Fibroblast of lung (primary cell): ENCODE data around the gene CUL1. TPM values are rescaled to one million over a fixed set of nuclear protein-coding genes. Genes with fewer than 3 reads are reported as not detected.

ENCODE experiments used
- DNase-seq, 2 donors: peaks; one replicate each; pipeline versions ENCODE4 v3.0.0 to v3.0.0-alpha.2; 2010; ENCODE audit warnings: low read depth in 2 of 2
- H2AFZ ChIP-seq: 2 replicates; pipeline ENCODE4 v1.5.1; 2012; ENCODE audit warnings: low read length, control low read depth, inconsistent platforms
- H3K27ac ChIP-seq: 2 replicates; pipeline ENCODE4 v1.5.1; 2011; ENCODE audit warnings: low read length, control low read depth; ENCODE audit not compliant: insufficient read depth
- H3K27me3 ChIP-seq: 2 replicates; pipeline ENCODE4 v1.5.1; 2011; ENCODE audit warnings: mild to moderate bottlenecking, low read length; ENCODE audit not compliant: control insufficient read depth, insufficient read depth
- H3K36me3 ChIP-seq: 2 replicates; pipeline ENCODE4 v1.5.1; 2011; ENCODE audit warnings: low read length; ENCODE audit not compliant: control insufficient read depth, insufficient read depth
- H3K4me1 ChIP-seq: 2 replicates; pipeline ENCODE4 v1.5.1; 2011; ENCODE audit warnings: low read length; ENCODE audit not compliant: control insufficient read depth, insufficient read depth; ENCODE audit errors: extremely low read depth
- H3K4me2 ChIP-seq: 2 replicates; pipeline ENCODE4 v1.5.1; 2011; ENCODE audit warnings: low read length, control low read depth; ENCODE audit not compliant: insufficient read depth; ENCODE audit errors: extremely low read depth
- H3K4me3 ChIP-seq, 4 experiments: fragments of 200-600 bp in 1 of 4; sonication (generic) in 1 of 4; replicated peaks in 1 of 4; 2 replicates each; pipeline ENCODE4 v1.5.1; 2011 to 2016; ENCODE audit warnings: low read length in 4 of 4, low read depth in 3 of 4, mild to moderate bottlenecking in 3 of 4, control low read depth in 2 of 4, inconsistent platforms in 1 of 4, mixed read lengths in 1 of 4; ENCODE audit not compliant: insufficient read depth in 1 of 4; ENCODE audit errors: control extremely low read depth in 1 of 4
- H3K79me2 ChIP-seq: 2 replicates; pipeline ENCODE4 v1.5.1; 2012; ENCODE audit warnings: mild to moderate bottlenecking, low read length, inconsistent platforms; ENCODE audit not compliant: control insufficient read depth, insufficient read depth
- H3K9ac ChIP-seq: 2 replicates; pipeline ENCODE4 v1.5.1; 2011; ENCODE audit warnings: mild to moderate bottlenecking, low read length, control low read depth; ENCODE audit not compliant: insufficient read depth
- H3K9me3 ChIP-seq: 2 replicates; pipeline ENCODE4 v1.5.1; 2012; ENCODE audit warnings: low read depth, low read length; ENCODE audit not compliant: control insufficient read depth, insufficient read depth
- H4K20me1 ChIP-seq: 2 replicates; pipeline ENCODE4 v1.5.1; 2011; ENCODE audit warnings: low read length; ENCODE audit not compliant: control insufficient read depth, insufficient read depth; ENCODE audit errors: extremely low read depth
- CTCF ChIP-seq, 2 donors: IDR thresholded peaks in 1 of 2; conservative IDR thresholded peaks in 1 of 2; 1 replicate in 1 of 2; 2 replicates in 1 of 2; pipeline ENCODE4 v1.5.1; 2011 to 2012; ENCODE audit warnings: low read length in 2 of 2, control low read depth in 1 of 2, inconsistent platforms in 1 of 2, low read depth in 1 of 2, mild to moderate bottlenecking in 1 of 2
- EZH2 ChIP-seq: IDR thresholded peaks from 2 replicates; pipeline ENCODE4 v1.5.1; 2012; ENCODE audit warnings: low read length, control low read depth, mild to moderate bottlenecking; ENCODE audit errors: missing control alignments
- polyA plus RNA-seq, 2 donors: library from polyadenylated mRNA; depleted of rRNA in 1 of 2; stranded (reverse) in 1 of 2; unstranded in 1 of 2; fragments of >200 nt; gene quantifications; 2 replicates each; pipeline ENCODE4 v1.2.1, GENCODE V29; 2011 to 2012; ENCODE audit warnings: missing spikeins in 1 of 2
- total RNA-seq: library from RNA; depleted of rRNA; stranded (reverse); fragments of >200 nt; gene quantifications from 2 replicates; pipeline ENCODE4 v1.2.1, GENCODE V29; 2014

Gene CUL1
- total and polyA plus RNA-seq, 2 donors (not counting 1 experiment from before 2014, with no cell fraction given) = 47.9 to 52.3 TPM

GRCh38 chr7:148804343-148805235, 105.9 kb downstream of the CUL1 start:
- DNase-seq = no peak

GRCh38 chr7:148806187-148806586, 107.5 kb downstream of the CUL1 start:
- Histone ChIP-seq H3K4me3 (no peak overlapping the region), H3K36me3 (peaks cover 13% of the 10 kb centered on the region), H3K9ac (no peak overlapping the region), H3K27ac (no peak overlapping the region), H3K4me2 (no peak overlapping the region), H3K79me2 (no peaks in the 10 kb centered on the region), H3K9me3 (no peaks in the 10 kb centered on the region), H2AFZ (no peak overlapping the region), H3K4me1 (no peaks in the 10 kb centered on the region), H3K27me3 (no peaks in the 10 kb centered on the region), H4K20me1 (no peaks in the 10 kb centered on the region)
- no peak for DNase-seq
- no peak for TF ChIP-seq CTCF (conservative IDR thresholded peaks at IDR 0.05 in 1 of 2, IDR thresholded peaks at IDR 0.05 in 1 of 2; ENCODE audit: low read depth in 1 of 2, low read length in 2 of 2)
- no peak for TF ChIP-seq EZH2

More at GRCh38 chr7:148804343-148805235, 105.9 kb downstream of the CUL1 start:
- Histone ChIP-seq H3K9ac (no peak overlapping the region), H3K27ac (no peak overlapping the region), H3K4me1 (no peaks in the 10 kb centered on the region), H4K20me1 (no peaks in the 10 kb centered on the region), H3K4me3 (no peak overlapping the region), H3K79me2 (no peaks in the 10 kb centered on the region), H2AFZ (no peak overlapping the region), H3K27me3 (no peaks in the 10 kb centered on the region), H3K4me2 (no peak overlapping the region), H3K9me3 (no peaks in the 10 kb centered on the region), H3K36me3 (peaks cover 15% of the 10 kb centered on the region)
- TF ChIP-seq CTCF (conservative IDR thresholded peaks at IDR 0.05 in 1 of 2, IDR thresholded peaks at IDR 0.05 in 1 of 2; ENCODE audit: low read depth in 1 of 2, low read length in 2 of 2) = no peak
- TF ChIP-seq EZH2 = no peak

GRCh38 chr7:148807436-148807835, 108.7 kb downstream of the CUL1 start:
- TF ChIP-seq EZH2 (no peak), CTCF (conservative IDR thresholded peaks at IDR 0.05 in 1 of 2, IDR thresholded peaks at IDR 0.05 in 1 of 2; ENCODE audit: low read depth in 1 of 2, low read length in 2 of 2) (no peak)
- no peaks in the 10 kb centered on the region for H3K79me2 ChIP-seq
- H3K36me3 ChIP-seq = peaks cover 9% of the 10 kb centered on the region
- no peak overlapping the region for H3K27ac ChIP-seq
- no peak overlapping the region for H3K4me3 ChIP-seq
- no peaks in the 10 kb centered on the region for H3K9me3 ChIP-seq
- H3K4me2 ChIP-seq = no peak overlapping the region
- no peaks in the 10 kb centered on the region for H3K4me1 ChIP-seq
- no peak overlapping the region for H3K9ac ChIP-seq
- no peaks in the 10 kb centered on the region for H3K27me3 ChIP-seq
- DNase-seq = no peak
- H4K20me1 ChIP-seq = no peaks in the 10 kb centered on the region
- H2AFZ ChIP-seq = no peak overlapping the region
